WTC11 (cell line): ENCODE results near the gene TMEFF1.

Experiments used
- TCF7 ChIP-seq: sonication (generic); formaldehyde crosslinking; IDR thresholded peaks from 2 replicates; pipeline ENCODE4 v1.8.0; 2022; ENCODE audit warnings: mild to moderate bottlenecking, low read depth, missing genetic modification reagents, moderate library complexity
- ZBTB21 ChIP-seq: sonication (generic); formaldehyde crosslinking; IDR thresholded peaks from 2 replicates; pipeline ENCODE4 v1.8.1; 2023; ENCODE audit warnings: mild to moderate bottlenecking, missing genetic modification reagents, borderline replicate concordance
- TF ChIP-seq, protein P1 (sequence below): fragments of 200-600 bp; IDR thresholded peaks from 2 replicates; pipeline ENCODE4 v1.8.0; 2022; ENCODE audit warnings: antibody characterized with exemption
- TF ChIP-seq, protein P2 (sequence below): sonication (generic); formaldehyde crosslinking; IDR thresholded peaks from 2 replicates; pipeline ENCODE4 v1.8.1; 2023; ENCODE audit warnings: mild to moderate bottlenecking, moderate library complexity, missing genetic modification reagents
- TF ChIP-seq, protein P3 (sequence below): sonication (generic); formaldehyde crosslinking; conservative IDR thresholded peaks from 2 replicates; pipeline ENCODE4 v1.8.1; 2022; ENCODE audit warnings: mild to moderate bottlenecking, missing genetic modification reagents
- TF ChIP-seq, protein P4 (sequence below): sonication (generic); formaldehyde crosslinking; IDR thresholded peaks from 2 replicates; pipeline ENCODE4 v1.8.0; 2022; ENCODE audit warnings: mild to moderate bottlenecking, missing genetic modification reagents

DNA sequence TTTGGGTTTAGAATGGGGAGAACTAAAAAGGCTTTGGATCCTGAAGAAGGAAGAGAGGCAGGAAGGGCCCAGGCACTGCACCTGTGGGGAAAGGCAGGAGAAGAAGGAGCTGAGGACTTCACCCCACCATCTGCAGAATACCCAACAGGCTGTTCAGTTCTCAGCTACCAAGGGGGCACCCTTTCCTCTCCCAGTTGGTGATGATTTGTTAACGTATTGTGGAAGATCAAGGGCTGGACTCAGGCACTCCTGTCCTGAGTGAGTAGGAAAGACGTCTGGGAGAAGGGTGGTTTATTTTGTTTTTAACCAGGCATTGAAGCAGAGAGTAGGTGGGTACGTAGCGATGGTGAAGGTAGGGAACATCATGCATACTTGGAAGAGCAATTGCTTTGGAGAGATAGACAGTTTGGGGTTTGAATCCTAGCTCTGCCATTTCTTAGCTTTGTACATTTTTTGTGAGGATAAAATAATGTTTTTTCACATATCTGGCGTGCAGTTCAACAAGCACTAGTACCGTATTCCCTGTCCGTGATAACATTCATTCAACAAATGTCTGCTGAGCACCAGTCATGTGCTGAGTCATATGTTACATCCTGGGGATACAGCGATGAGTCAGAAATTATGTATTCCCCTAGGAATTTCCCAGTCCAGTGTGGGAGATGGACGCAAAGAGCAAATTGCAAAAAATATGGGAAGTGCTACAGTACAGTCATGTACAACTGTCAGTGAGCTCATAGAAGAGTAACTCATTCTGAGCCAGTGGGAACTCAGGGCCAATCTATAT, 43.9 kb upstream of the TMEFF1 start:
- TF ChIP-seq, protein P1, sequence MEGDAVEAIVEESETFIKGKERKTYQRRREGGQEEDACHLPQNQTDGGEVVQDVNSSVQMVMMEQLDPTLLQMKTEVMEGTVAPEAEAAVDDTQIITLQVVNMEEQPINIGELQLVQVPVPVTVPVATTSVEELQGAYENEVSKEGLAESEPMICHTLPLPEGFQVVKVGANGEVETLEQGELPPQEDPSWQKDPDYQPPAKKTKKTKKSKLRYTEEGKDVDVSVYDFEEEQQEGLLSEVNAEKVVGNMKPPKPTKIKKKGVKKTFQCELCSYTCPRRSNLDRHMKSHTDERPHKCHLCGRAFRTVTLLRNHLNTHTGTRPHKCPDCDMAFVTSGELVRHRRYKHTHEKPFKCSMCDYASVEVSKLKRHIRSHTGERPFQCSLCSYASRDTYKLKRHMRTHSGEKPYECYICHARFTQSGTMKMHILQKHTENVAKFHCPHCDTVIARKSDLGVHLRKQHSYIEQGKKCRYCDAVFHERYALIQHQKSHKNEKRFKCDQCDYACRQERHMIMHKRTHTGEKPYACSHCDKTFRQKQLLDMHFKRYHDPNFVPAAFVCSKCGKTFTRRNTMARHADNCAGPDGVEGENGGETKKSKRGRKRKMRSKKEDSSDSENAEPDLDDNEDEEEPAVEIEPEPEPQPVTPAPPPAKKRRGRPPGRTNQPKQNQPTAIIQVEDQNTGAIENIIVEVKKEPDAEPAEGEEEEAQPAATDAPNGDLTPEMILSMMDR, result no peak
- TF ChIP-seq, protein P2, sequence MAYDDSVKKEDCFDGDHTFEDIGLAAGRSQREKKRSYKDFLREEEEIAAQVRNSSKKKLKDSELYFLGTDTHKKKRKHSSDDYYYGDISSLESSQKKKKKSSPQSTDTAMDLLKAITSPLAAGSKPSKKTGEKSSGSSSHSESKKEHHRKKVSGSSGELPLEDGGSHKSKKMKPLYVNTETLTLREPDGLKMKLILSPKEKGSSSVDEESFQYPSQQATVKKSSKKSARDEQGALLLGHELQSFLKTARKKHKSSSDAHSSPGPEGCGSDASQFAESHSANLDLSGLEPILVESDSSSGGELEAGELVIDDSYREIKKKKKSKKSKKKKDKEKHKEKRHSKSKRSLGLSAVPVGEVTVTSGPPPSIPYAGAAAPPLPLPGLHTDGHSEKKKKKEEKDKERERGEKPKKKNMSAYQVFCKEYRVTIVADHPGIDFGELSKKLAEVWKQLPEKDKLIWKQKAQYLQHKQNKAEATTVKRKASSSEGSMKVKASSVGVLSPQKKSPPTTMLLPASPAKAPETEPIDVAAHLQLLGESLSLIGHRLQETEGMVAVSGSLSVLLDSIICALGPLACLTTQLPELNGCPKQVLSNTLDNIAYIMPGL, result no peak
- TF ChIP-seq, protein P3, sequence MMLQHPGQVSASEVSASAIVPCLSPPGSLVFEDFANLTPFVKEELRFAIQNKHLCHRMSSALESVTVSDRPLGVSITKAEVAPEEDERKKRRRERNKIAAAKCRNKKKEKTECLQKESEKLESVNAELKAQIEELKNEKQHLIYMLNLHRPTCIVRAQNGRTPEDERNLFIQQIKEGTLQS (CRISPR knock-in tag), result no peak
- TF ChIP-seq ZBTB21, result no peak
- TF ChIP-seq, protein P4, sequence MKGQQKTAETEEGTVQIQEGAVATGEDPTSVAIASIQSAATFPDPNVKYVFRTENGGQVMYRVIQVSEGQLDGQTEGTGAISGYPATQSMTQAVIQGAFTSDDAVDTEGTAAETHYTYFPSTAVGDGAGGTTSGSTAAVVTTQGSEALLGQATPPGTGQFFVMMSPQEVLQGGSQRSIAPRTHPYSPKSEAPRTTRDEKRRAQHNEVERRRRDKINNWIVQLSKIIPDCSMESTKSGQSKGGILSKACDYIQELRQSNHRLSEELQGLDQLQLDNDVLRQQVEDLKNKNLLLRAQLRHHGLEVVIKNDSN, result no peak
- TF ChIP-seq TCF7 (CRISPR knock-in tag), result no peak
